ENCODE data around the gene AP1G1. TPM values are rescaled to one million over a fixed set of nuclear protein-coding genes. Genes with fewer than 3 reads are reported as not detected.

AP1G1 gene
- total and polyA plus RNA-seq, 2 of the 4 experiments (the other 2 are of a cell fraction) = 48.3 to 86.7 TPM

DNA sequence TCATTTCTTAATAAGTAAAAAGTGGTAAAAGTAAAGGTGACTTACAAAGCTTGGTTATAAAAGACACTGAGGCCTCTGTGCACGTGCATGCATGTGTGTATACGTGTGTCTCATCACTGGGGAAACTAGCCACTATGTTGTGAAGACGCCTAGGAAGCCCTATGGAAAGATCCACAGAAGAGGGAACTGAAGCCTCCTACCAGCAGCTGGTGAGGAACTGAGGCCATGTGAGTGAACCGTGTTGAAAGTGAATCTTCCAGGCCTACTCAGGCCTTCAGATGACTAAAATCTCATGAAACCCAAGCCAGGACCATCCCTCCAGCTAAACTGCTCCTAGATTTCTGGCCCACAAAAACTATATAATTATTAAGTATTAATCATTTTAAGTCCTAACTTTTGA is 107.8 kb downstream of the AP1G1 start:
- WGBS, 2 experiments (ENCODE audit: extremely low coverage in 2 of 2, insufficient read length in 1 of 2) = 100% methylated on average over 2 of the region's 4 CpGs; no CpG with 5 or more reads in 1 of the 2 experiments
- H4K8ac ChIP-seq (ENCODE audit: low read depth in 2 of 2, low read length in 2 of 2) = no peak overlapping the region
- no peak overlapping the region for H3K4me2 ChIP-seq (ENCODE audit: low read depth, low read length)
- H3K4me1 ChIP-seq (ENCODE audit: control insufficient read depth, insufficient read depth, low read length) = no peaks in the 10 kb centered on the region
- ATAC-seq (ENCODE audit: low read depth) (no peak), DNase-seq (no peak)
- no peaks in the 10 kb centered on the region; the same call in 1 of the 2 replicates for H4K20me1 ChIP-seq (ENCODE audit: insufficient read depth, low read length)
- no peak overlapping the region for H4K91ac ChIP-seq (ENCODE audit: insufficient read depth, low read depth, low read length)
- no peak overlapping the region for H3K23ac ChIP-seq (ENCODE audit: low read depth, low read length)
- H3K18ac ChIP-seq (ENCODE audit: low read depth, low read length) = no peak overlapping the region
- intact Hi-C loops (cut with micrococcal nuclease) (no loop called here), dilution Hi-C loops (cut with HindIII; ENCODE audit: low sequenced_read_pairs, unreplicated experiment) (no loop called here), in situ Hi-C loops (cut with MboI; ENCODE audit: low sequenced_read_pairs) (no loop called here)
- no peak overlapping the region for H3K56ac ChIP-seq (ENCODE audit: extremely low read depth, insufficient read depth, low read length)
- H3K27me3 ChIP-seq (ENCODE audit: control insufficient read depth, insufficient read depth, low read length) = no peaks in the 10 kb centered on the region
- H2BK15ac ChIP-seq (ENCODE audit: low read depth, low read length) = no peak overlapping the region
- no peak overlapping the region for H3K4me3 ChIP-seq (ENCODE audit: insufficient read depth, low read depth, low read length)
- ChIA-PET POLR2A (ENCODE audit: unreplicated experiment) (no interaction called here), CTCF (no interaction called here)
- no peak overlapping the region for H3K4ac ChIP-seq (ENCODE audit: low read depth, low read length)
- H2BK120ac ChIP-seq (ENCODE audit: low read depth, low read length) = no peak overlapping the region
- no peak overlapping the region for H3K14ac ChIP-seq (replicated peaks; ENCODE audit: low read depth, low read length)
- H3K9me1 ChIP-seq (ENCODE audit: insufficient read depth, low read length) = peaks cover 8% of the 10 kb centered on the region
- no peak overlapping the region for H2AK9ac ChIP-seq (replicated peaks; ENCODE audit: low read depth, low read length, poor library complexity)
- H2AK5ac ChIP-seq (ENCODE audit: low read depth, low read length) = no peak overlapping the region
- no peak overlapping the region for H2BK5ac ChIP-seq (ENCODE audit: low read depth, low read length, poor library complexity, severe bottlenecking)
- no peak overlapping the region for H3K27ac ChIP-seq (ENCODE audit: insufficient read depth, low read length)
- H3K36me3 ChIP-seq (ENCODE audit: control insufficient read depth, insufficient read depth, low read length) = peaks cover 14% of the 10 kb centered on the region
- H2BK20ac ChIP-seq (ENCODE audit: low read depth, low read length) = no peak overlapping the region
- H3K79me1 ChIP-seq (ENCODE audit: low read depth in 1 of 2, low read length in 2 of 2) = peaks cover 16 to 20% of the 10 kb centered on the region in 2 experiments
- BruUV-seq (replicated peaks) = no TSS peak
- no peaks in the 10 kb centered on the region for H3K9me3 ChIP-seq (ENCODE audit: control insufficient read depth, insufficient read depth, low read length)
- TF ChIP-seq MAFK (IDR thresholded peaks at IDR 0.05; ENCODE audit: low read depth, low read length) (no peak), MXI1 (IDR thresholded peaks at IDR 0.05; ENCODE audit: borderline replicate concordance, low read depth, low read length) (no peak), FOS (IDR thresholded peaks at IDR 0.05; ENCODE audit: low read depth, low read length) (no peak), POLR2A (IDR thresholded peaks at IDR 0.05; ENCODE audit: low read depth, low read length) (no peak), SMC3 (IDR thresholded peaks at IDR 0.05; ENCODE audit: low read depth, low read length) (no peak), BHLHE40 (IDR thresholded peaks at IDR 0.05; ENCODE audit: low read depth, low read length) (no peak), RFX5 (IDR thresholded peaks at IDR 0.05; ENCODE audit: low read depth, low read length) (no peak), NFE2L2 (IDR thresholded peaks at IDR 0.05; ENCODE audit: low read depth, low read length) (no peak), MAZ (IDR thresholded peaks at IDR 0.05; ENCODE audit: borderline replicate concordance, low read depth, low read length) (no peak), CHD1 (IDR thresholded peaks at IDR 0.05; ENCODE audit: low read depth, low read length) (no peak), RAD21 (IDR thresholded peaks at IDR 0.05; ENCODE audit: low read length) (no peak), RCOR1 (IDR thresholded peaks at IDR 0.05; ENCODE audit: insufficient replicate concordance, low read length) (no peak), CEBPB (IDR thresholded peaks at IDR 0.05; ENCODE audit: low read depth, low read length) (no peak)
- TF ChIP-seq, protein P1, sequence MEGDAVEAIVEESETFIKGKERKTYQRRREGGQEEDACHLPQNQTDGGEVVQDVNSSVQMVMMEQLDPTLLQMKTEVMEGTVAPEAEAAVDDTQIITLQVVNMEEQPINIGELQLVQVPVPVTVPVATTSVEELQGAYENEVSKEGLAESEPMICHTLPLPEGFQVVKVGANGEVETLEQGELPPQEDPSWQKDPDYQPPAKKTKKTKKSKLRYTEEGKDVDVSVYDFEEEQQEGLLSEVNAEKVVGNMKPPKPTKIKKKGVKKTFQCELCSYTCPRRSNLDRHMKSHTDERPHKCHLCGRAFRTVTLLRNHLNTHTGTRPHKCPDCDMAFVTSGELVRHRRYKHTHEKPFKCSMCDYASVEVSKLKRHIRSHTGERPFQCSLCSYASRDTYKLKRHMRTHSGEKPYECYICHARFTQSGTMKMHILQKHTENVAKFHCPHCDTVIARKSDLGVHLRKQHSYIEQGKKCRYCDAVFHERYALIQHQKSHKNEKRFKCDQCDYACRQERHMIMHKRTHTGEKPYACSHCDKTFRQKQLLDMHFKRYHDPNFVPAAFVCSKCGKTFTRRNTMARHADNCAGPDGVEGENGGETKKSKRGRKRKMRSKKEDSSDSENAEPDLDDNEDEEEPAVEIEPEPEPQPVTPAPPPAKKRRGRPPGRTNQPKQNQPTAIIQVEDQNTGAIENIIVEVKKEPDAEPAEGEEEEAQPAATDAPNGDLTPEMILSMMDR (conservative IDR thresholded peaks at IDR 0.05; ENCODE audit: low read depth, low read length) = no peak
- TF ChIP-seq, protein P2, sequence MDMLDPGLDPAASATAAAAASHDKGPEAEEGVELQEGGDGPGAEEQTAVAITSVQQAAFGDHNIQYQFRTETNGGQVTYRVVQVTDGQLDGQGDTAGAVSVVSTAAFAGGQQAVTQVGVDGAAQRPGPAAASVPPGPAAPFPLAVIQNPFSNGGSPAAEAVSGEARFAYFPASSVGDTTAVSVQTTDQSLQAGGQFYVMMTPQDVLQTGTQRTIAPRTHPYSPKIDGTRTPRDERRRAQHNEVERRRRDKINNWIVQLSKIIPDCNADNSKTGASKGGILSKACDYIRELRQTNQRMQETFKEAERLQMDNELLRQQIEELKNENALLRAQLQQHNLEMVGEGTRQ (IDR thresholded peaks at IDR 0.05; ENCODE audit: low read depth, low read length) = no peak
- TF ChIP-seq, protein P3, sequence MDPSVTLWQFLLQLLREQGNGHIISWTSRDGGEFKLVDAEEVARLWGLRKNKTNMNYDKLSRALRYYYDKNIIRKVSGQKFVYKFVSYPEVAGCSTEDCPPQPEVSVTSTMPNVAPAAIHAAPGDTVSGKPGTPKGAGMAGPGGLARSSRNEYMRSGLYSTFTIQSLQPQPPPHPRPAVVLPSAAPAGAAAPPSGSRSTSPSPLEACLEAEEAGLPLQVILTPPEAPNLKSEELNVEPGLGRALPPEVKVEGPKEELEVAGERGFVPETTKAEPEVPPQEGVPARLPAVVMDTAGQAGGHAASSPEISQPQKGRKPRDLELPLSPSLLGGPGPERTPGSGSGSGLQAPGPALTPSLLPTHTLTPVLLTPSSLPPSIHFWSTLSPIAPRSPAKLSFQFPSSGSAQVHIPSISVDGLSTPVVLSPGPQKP (IDR thresholded peaks at IDR 0.05; ENCODE audit: borderline replicate concordance, low read depth, low read length) = no peak
- peak overlapping the region; percentile 19 for H2AFZ ChIP-seq (replicated peaks; ENCODE audit: low read length, poor library complexity)
- no peak overlapping the region for H4K5ac ChIP-seq (ENCODE audit: low read depth, low read length)
- no peak overlapping the region for H3K9ac ChIP-seq (ENCODE audit: low read depth, low read length)

All from IMR-90 (cell line).